Measurements from ENCODE around the gene CCDC126. TPM values are rescaled to one million over a fixed set of nuclear protein-coding genes. Genes with fewer than 3 reads are reported as not detected.

The CCDC126 gene
- total and polyA plus RNA-seq, 2 of the 8 experiments (the other 6 are each of a cell fraction or from before 2014, with no cell fraction given): 1.4 to 5.3 TPM

DNA sequence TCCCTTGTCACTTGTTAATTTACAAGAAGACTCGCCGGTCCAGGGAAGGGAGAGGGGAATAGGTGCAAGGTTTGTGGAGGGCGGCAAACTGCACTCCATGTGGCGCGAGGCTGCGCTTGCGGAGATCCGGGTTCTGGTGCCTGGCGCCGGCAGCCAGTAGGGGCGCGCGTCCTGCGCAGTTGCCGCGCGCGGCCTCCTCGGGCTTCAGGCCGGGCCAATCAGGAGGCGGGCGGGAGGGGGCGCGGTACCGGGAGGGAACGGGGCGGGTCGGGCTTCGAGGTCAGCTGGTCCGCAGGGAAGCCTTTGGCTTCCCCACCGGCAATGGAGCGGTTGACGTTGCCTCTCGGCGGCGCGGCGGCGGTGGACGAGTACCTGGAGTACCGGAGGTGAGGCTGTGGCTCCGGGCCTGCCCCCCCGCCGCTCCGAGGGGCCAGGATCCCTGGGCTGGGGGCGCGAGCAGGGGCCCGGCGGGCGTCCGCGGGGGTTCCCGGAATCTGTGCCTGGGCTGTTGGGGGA lies 82.8 kb downstream of the CCDC126 start, which contains the start of gene FAM221A (continued):
- no peak; the same call in 1 of the 2 replicates for TF ChIP-seq RBBP5 (IDR thresholded peaks at IDR 0.05; ENCODE audit: borderline replicate concordance, low read depth, low read length)
- TF ChIP-seq CREB1 (IDR thresholded peaks at IDR 0.05): peak; percentile 66
- TF ChIP-seq RAD21 (IDR thresholded peaks at IDR 0.05 in 1 of 2, conservative IDR thresholded peaks at IDR 0.05 in 1 of 2; ENCODE audit: low read depth in 2 of 2, low read length in 2 of 2): peak; percentile 22 to 35; a peak in 2 of 4 replicates
